GM12892 (cell line): ENCODE data around the gene FOXO6.

Experiments
- POLR2A ChIP-seq: IDR thresholded peaks from 2 replicates; pipeline ENCODE4 v1.6.1; 2011; ENCODE audit warnings: low read depth, low read length, control low read depth
- POLR2AphosphoS5 ChIP-seq: IDR thresholded peaks from 2 replicates; pipeline ENCODE4 v1.6.1; 2011; ENCODE audit warnings: low read depth, low read length, control low read depth

DNA sequence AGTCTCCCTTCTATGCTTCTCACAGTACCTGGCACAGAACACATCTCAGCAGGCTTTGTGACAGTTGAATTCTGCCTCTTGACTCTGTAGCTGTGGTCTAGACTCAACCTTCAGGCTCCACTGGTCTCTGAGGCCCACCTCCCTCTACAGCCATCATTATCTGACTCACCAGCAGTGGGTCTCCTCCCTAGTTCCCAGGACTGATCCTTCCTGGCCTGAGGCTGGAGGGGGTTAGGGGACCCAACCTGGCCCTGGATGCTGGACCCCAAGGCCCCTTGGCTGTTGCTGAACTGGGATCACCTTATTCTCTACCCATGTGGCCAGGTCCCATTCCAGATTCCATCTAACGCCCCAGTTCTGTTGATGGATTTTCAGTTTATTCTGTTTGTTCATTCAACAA lies 43.1 kb upstream of the FOXO6 start:
- TF ChIP-seq POLR2A (no peak), POLR2AphosphoS5 (no peak)
